ENCODE measurements around the gene ZNF594.

ZNF594 gene

DNA sequence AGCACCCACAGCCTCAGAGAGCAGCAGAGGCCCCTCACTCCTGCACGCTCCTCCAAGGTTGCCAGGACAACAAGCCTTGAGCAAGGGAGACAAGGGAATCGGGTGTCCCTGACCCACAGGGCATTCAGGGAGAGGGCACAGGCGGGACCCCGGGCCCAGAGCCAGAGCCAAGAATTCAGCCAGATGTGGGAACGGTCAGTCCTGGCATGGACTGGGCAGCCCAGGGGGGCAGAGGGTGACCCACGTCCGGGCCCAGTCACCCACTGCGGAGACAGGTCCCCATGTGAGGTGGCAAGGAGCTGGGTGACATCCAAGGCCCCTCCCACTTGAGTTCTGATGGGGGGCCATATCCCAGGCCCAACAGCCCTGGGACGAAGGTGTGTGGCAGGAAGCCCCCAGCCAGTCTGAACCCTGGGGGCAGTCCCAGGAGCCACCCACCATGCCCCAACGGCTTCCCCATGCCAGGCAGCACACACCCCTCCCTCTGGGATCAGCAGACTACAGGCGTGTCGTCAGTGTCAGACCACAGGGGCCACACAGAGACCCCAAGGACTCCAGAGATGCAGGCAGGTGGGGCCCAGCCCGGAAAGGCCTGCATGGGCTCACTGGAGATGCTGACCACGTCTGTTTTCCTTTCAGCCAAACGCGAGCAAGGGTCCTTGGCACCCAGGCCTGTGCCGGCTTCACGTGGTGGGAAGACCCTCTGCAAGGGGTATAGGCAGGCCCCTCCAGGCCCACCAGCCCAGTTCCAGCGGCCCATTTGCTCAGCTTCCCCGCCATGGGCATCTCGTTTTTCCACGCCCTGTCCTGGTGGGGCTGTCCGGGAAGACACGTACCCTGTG lies 52.8 kb downstream of the ZNF594 start:
- TF ChIP-seq GATA2 (IDR thresholded peaks at IDR 0.05; ENCODE audit: low read depth, low read length) (no peak), GATA3 (IDR thresholded peaks at IDR 0.05; ENCODE audit: low read depth, low read length) (no peak)

DNA sequence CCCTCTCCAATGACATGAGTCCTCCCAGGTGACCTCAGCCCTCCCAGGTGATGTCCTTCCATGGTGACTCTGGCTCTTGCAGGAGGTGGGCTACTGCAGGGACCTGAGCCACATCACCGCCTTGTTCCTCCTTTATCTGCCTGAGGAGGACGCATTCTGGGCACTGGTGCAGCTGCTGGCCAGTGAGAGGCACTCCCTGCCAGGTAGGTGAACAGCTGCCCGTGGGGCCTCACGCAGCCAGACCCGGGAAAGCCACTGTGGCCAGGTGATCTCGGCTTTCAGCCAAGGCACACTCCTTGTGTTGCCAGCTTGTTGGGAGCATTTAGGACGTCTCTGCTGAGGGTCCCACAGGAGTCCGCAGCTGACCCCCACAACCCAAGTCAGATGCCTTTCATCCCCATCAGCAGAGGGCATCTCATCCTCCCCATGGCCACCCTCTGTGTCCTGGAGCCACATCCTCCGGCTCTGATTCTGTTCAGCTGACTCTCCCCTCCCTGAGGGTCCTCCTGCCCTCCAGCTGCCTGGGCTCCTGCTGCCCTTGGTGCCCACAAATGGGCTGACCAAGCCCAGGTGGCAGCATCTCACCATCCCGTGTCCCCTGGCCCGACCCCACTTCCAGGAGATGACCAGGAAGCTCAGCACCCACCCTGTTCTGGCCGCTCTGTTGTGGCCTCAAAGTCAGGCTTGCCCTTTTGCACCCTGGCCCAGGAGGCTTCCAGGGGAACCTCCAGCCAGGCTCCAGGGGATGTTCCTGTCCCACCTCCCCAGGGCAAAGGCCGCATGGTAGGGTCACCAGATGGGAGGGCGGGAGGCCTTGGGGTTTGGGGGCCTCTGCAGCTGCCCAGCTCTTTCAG lies 55.7 kb downstream of the ZNF594 start:
- TF ChIP-seq GATA3 (IDR thresholded peaks at IDR 0.05; ENCODE audit: low read depth, low read length) (no peak), GATA2 (IDR thresholded peaks at IDR 0.05; ENCODE audit: low read depth, low read length) (no peak)

- TF ChIP-seq GATA2 (IDR thresholded peaks at IDR 0.05; ENCODE audit: low read depth, low read length): no peak
- no peak for TF ChIP-seq GATA3 (IDR thresholded peaks at IDR 0.05; ENCODE audit: low read depth, low read length)
Observed at GRCh38 chr17:5133311-5133710, 58.4 kb downstream of the ZNF594 start.

DNA sequence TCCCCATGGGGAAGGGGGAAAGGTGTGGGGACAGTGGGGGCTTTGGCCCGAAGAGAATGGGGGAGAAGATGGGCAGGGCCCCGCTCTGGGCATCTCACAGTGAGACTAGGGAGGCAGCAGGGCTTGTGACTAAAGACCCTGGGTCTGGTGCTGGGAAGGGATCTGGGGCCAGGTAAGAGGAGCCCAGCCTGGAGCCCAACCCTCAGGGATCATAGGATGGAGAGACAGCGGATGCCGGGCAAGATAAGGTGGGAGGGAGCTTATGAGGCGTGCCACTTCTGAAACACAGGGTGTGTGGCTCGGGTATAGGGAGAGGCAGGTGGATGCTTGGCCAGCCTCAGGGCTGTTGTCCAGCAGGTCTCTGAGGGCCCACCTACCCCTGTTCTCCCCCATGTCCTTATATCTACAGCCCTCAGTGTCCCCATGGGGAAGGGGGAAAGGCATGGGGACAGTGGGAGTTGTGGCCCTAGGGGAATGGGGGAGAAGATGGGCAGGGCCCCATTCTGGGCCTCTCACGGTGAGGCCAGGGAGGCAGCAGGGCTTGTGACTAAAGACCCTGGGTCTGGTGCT lies 60.4 kb downstream of the ZNF594 start:
- no peak for TF ChIP-seq GATA3 (IDR thresholded peaks at IDR 0.05; ENCODE audit: low read depth, low read length)
- no peak for TF ChIP-seq GATA2 (IDR thresholded peaks at IDR 0.05; ENCODE audit: low read depth, low read length)
